GM21447 (cell line): Measurements from ENCODE around the gene ANHX.

ENCODE experiments used
- ATAC-seq: cut with Tn5 transposase; IDR thresholded peaks from one replicate; pipeline ENCODE4 v1.9.1; 2021; ENCODE audit not compliant: unreplicated experiment

Gene ANHX

GRCh38 chr12:133203344-133204263 lies 32.1 kb downstream of the ANHX start:
- no peak for ATAC-seq

GRCh38 chr12:133202493-133203343 lies 33.0 kb downstream of the ANHX start:
- ATAC-seq, result no peak

- no peak for ATAC-seq
Observed at GRCh38 chr12:133201888-133202287, 33.8 kb downstream of the ANHX start.

- no peak for ATAC-seq
Observed at GRCh38 chr12:133192847-133193246, 42.8 kb downstream of the ANHX start.

GRCh38 chr12:133190176-133190575 lies 45.5 kb downstream of the ANHX start:
- no peak for ATAC-seq

- peak; percentile 94 for ATAC-seq
Observed at GRCh38 chr12:133181238-133181959, 54.3 kb downstream of the ANHX start, which contains the start of gene ZNF268. ZNF268 (plus strand) TSS chr12:133181495; CDS start chr12:133181998, 503 bp downstream.

- ATAC-seq, result no peak
Observed at GRCh38 chr12:133180669-133181068, 55.0 kb downstream of the ANHX start.

- no peak for ATAC-seq
Observed at GRCh38 chr12:133174901-133175300, 60.8 kb downstream of the ANHX start.

- no peak for ATAC-seq
Observed at GRCh38 chr12:133172491-133172890, 63.2 kb downstream of the ANHX start.
